GM21423 (cell line): ENCODE results near the gene NOP53.
"Not testable (repeated sequence)": the region's sequence is repeated elsewhere in the genome, so short reads cannot be mapped to it uniquely, and the experiment has no call there.

Experiments used
- ATAC-seq: cut with Tn5 transposase; IDR thresholded peaks from one replicate; pipeline ENCODE4 v1.9.1; 2021; ENCODE audit warnings: mild to moderate bottlenecking, moderate library complexity; ENCODE audit not compliant: unreplicated experiment

Gene NOP53

GRCh38 chr19:47716270-47716937, 28.9 kb upstream of the NOP53 start:
- no peak for ATAC-seq

DNA sequence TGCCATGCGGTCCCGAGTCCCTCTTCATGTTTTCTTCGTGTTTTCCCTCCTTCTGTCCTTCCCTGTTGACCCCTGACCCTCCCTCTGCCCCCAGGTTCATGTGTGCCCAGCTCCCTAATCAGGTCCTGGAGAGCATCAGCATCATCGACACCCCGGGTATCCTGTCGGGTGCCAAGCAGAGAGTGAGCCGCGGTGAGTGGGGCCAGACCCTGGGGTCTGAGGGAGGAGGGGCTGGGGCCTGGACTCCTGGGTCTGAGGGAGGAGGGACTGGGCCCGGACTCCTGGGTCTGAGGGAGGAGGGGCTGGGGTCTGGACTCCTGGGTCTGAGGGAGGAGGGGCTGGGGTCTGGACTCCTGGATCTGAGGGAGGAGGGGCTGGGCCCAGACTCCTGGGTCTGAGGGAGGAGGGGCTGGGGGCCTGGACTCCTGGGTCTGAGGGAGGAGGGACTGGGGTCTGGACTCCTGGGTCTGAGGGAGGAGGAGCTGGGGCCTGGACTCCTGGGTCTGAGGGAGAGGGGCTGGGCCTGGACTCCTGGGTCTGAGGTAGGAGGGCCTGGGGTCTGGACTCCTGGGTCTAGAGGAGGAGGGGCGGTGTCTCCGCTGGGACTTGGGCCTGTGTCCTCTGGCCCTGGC, 26.8 kb upstream of the NOP53 start:
- not testable (repeated sequence) for ATAC-seq

DNA sequence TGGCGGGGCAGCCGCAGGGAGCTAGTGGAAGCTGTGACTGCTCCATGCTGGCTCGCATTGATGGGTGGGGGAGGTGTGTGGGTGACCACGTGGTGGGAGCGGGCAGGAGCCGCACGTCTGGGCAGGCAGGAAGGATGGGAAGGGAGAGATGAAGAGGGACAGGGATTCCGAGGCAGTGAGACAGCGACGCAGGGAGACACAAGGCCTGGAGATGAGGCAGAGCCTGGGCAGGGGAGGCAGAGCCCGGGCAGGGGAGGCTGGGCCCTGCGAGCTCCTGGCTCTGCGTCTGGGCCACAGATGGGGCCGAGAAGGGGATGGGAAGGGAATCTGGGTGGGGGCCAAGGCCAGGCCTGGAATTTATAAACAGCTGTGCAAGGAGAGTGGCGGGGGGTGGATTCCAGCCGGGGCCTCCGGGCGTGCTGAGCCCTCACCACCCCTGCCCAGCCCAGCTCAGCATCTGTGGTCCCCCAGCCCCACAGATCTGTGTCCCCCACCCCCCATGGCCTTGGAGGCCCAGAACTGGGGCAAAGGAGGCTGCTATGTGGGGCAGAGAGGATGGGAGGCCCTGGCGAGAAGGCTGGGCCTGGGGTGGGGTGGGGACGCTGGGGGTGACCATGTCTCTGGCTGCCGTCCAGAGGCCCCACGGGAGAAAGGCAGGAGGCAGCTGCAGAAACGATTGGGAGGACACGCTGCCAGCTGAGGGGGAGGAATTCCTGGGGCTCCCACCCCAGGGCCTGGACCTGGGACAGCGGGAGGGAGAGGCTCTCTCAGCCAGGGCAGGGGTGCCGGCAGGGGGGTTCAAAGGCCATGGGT, 26.1 kb upstream of the NOP53 start:
- no peak for ATAC-seq

DNA sequence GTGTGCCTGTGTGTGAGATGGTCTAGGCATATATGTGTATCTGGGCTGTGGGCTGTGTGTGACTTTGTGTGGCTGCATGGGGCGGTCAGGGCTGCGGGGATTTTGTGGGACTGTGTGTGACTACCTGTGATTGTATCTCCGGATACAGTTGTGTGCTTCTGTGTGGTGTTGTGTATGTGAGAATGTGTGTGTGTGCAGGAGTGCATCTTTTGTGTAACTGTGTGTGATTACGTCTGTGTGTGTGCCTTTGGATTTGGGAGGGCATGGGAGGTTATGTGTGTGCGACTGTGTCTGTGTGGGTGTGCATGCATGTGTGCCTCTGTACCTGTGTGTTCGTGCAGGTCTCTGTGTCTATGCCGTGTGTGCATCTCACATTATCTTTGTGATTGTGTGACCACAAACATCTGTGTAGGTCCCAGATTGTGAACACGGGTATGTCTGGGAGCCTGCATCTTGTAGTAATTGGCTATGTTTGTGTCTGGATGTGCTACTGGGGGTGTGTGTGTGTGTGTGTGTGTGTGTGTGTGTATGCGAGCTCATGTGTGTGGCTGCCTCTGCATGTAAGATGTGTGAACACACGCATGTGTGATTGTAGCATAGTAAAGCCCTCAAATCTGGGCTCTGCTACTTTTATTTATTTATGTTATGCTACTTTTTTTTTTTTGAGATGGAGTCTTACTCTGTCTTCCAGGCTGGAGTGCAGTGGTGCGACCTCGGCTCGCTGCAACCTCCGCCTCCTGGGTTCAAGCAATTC, 24.5 kb upstream of the NOP53 start:
- ATAC-seq: no peak

DNA sequence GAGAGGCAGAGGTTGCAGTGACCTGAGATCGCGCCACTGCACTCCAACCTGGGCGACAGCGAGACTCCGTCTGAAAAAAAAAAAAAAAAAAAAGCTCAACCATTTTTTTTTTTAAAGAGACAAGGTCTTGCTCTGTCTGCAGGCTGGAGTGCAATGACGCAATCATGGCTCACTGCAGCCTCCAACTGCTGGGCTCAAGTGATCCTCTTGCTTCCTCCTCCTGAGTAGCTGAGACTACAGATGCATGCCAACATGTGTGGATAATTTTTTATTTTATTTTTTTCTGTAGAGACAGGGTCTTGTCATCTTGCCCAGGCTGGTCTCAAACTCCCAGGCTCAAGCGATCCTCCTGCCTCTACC, 21.8 kb upstream of the NOP53 start:
- ATAC-seq: no peak

DNA sequence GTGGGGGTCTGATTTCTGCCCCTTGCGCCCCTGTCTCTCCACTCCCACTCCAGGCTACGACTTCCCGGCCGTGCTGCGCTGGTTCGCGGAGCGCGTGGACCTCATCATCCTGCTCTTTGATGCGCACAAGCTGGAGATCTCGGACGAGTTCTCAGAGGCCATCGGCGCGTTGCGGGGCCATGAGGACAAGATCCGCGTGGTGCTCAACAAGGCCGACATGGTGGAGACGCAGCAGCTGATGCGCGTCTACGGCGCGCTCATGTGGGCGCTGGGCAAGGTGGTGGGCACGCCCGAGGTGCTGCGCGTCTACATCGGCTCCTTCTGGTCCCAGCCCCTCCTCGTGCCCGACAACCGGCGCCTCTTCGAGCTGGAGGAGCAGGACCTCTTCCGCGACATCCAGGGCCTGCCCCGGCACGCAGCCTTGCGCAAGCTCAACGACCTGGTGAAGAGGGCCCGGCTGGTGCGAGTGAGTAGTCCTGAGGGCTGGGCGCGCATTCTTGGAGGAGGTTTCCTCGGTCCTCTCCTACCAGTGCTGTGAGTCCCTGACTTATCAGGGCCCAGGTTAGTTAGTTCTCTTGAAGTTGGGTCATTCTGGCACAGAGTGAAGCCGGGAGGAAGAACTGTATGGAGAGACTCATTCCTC, 19.5 kb upstream of the NOP53 start:
- no peak for ATAC-seq

GRCh38 chr19:47726467-47726866, 18.9 kb upstream of the NOP53 start:
- ATAC-seq: no peak

- ATAC-seq: not testable (repeated sequence)
These were observed 17.1 kb upstream of the NOP53 start for GRCh38 chr19:47728295-47728694.

DNA sequence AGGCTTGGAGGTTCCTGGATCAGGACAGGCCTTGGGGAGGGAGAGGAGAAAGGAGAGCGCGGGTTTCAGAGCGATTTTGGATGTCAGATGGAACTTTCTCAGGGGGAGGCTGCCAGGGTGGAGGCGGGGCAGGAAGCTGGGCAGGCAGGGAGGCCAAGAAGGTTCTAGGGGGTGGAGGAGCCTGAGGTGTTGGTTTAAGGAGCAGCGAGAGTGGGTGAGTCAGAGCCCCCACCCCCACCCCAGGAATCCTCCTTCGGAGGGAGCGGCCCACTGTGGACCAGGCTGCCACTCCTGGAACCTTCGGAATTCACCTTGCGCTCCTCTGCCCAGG, 15.9 kb upstream of the NOP53 start:
- ATAC-seq: no peak

DNA sequence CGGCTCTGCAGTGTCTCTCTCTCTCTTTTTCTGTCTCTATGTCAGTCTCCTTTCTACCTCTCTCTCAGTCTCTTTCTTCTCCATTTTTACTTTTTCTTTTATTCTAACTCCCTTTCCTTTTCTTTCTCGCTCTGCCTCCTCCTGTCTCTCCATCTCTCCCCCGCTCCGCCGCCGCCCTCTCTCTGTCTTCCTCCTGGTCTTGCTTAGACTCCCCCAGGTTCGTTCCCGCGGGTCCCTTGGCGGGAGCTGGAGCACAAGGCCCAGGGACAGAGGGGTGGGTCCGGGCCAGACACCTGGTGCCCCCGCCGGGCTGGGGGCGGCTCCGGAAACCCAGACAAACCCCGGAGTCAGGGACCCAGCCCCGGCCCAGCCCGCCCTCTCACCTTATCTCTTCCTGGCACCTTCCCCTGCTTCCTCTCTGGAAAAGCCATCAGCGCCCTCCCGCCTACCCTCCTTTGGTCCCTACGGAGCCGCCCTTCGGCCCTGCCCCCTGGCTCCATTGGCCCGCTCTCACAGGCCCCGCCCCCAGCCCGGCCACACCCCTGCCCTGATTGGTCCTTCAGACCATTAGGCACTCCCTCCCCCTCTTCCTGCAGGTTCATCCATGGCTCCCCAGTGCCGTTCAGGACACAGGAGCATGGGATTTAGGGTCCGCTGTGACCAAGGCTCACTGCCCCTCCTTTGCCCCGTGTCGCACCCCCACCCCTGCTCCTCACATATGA, 15.4 kb upstream of the NOP53 start:
- ATAC-seq: no peak

DNA sequence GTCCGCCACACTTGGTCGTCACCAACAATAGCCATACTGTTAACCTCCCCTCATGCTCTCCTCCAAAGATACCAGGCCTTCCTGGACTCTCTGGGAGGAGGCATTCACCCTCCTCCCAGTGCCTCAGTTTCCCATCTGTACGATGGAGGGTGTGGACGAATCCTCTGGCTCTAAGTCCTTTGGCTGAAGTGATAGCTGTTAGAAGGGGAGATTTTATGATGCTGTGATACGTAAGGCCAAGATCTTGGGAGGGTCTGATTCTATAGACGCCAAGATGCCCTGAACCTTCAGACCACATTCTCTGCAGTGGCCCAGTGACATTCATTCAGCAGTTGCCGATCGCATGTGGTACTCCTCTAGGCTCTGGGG, 14.8 kb upstream of the NOP53 start:
- ATAC-seq: no peak

GRCh38 chr19:47730910-47731309, 14.4 kb upstream of the NOP53 start:
- ATAC-seq: no peak

DNA sequence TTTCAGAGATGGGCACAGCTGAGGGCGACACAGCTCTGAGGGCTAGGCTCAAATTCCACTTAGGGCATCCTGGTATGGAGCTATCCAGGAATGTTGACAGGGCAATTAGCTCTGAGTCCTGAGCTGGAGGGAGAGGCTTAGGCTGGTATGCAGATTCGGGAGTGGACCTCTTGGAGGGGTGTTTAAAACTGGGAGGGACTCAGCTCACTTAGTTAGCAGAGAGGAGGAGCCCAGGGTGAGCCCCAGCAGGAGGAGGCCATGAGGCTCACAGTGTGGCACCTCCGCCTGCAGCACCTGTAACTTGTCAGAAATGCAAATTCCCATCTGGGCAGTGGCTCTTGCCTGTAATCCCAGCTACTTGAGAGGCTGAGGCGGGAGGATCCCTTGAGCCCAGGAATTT, 10.2 kb upstream of the NOP53 start:
- ATAC-seq: no peak

GRCh38 chr19:47740866-47741519, 4.4 kb upstream of the NOP53 start:
- no peak for ATAC-seq

DNA sequence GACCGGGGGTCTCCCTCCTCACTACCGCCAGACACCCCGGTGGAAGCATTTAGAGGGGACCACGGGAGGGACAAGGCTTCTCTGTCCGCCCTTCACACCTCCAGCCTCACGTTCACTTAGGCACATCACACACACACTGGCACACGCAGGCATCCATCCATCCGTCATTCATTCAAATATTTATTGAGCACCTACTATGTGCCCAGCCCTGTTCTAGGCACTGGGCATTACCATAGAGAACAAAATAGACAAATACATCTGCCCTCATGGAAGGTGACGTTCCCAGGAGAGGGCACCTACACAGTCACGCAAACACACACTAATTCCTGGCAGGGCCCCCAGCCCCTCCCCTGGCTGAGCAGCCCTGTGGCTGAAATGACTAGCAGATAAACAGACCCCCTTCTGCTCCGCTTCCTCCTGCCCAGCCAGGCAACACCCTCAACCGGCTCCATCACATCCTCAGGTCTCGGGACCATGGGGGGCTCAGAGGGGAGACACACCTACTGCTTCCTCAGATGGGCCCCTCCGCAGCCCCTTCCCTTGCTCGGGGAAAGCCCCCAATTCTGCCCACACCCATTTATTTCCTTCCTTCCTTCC, 3.7 kb upstream of the NOP53 start:
- no peak for ATAC-seq

DNA sequence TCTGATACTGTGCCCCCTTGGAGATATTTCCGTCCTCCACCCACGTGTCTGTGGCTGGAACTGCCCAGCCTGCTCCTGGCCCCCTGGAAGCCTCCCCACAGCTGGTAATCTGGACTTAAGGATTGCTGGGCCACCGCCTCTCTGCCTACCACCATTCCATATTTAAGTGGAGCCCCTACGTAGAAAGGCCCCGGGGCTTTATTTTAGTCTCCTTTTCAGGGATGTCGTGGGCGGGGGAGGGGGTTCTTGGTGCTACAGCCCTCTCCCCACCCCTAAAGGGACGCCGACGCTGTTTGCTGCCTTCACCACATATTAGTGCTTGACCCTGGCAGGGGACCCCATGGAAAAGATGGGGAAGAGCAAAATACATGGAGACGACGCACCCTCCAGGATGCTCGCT, 2.7 kb upstream of the NOP53 start:
- ATAC-seq: no peak

DNA sequence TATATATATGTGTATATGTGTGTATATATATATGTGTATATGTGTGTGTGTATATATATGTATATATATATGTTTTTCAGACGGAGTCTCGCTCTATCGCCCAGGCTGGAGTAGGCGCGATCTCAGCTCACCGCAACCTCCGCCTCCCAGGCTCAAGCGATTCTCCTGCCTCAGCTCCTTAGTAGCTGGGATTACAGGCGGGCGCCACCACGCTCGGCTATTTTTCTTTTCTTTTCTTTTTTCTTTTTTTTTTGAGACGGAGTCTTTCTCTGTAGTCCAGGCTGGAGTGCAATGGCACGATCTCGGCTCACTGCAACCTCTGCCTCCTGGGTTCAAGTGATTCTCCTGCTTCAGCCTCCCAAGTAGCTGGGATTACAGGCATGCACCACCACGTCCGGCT, 783 bp downstream of the NOP53 start:
- not testable (repeated sequence) for ATAC-seq

DNA sequence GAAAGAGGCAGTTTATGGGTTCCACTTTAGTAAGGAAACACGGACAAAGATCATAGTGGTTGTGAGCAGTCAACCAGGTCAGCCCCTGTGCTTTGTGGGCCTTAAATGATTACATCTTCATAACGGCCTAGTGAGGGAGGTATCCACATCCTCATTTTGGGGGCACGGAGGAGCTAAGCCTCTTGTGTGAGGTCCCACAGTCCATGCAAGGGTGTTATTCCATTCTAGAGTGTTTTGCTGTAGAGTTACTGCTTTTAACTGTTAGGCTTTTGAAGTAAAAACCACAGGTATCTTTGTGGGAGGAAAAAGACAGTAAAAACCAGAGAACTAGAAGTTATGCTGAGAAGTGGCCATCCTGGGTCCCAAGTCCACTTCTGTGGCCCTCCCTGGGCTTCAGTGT, 4.0 kb downstream of the NOP53 start:
- no peak for ATAC-seq

- ATAC-seq: no peak
These were observed 5.4 kb downstream of the NOP53 start for GRCh38 chr19:47750752-47751151.
